ENCODE data around the gene EEF2K. TPM values are rescaled to one million over a fixed set of nuclear protein-coding genes. Genes with fewer than 3 reads are reported as not detected.
A peak's percentile ranks its signal among the peaks of the same experiment; 100 is the strongest.

The EEF2K gene
- polyA plus RNA-seq, 1 experiment, result 10.9 TPM

DNA sequence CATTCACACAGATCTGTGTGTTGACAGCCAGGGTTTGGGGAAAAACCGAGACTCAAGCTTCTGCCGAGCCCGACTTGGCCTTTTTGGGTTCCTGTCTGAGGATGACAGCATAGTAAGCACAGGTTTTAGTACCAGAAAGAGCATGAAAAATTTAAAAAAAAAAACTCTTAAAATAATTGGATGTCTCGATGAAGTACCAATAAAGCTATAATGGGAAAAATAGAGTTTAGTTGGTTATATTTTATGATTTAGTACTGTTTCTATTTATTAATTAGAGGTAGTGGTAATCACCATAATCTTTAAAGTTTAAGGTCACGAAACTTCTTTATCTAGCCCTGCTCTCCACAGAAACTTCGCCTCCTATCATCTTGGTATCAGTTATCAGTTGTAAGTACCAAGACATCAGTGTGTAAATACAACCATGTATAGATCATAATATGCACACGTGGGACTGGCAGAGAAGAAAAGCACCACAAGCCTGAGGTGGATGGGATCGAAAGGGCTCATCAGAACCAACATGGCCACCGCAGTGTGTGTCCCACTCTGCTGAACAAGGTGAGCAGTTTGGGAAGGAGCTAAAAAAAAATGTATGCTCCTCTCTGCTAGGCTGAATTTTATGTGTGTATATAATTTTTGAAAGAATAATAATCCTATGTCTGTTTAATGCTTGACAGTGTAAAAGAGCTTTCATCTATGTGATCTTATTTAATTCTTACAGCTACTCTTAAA lies 14.4 kb upstream of the EEF2K start:
- ChIA-PET POLR2A (interaction anchor here (0.6 to 0.7 kb wide), 2 partner anchors 16 to 20 kb away, joined by 3 to 15 read pairs; no protein-coding TSS in a partner anchor), CTCF (interaction anchor here (0.6 to 3.3 kb wide), 10 partner anchors 14 to 241 kb away, joined by 3 to 21 read pairs (median 4); partner anchors contain the start of genes EEF2K and POLR3E)
- H3K27me3 ChIP-seq (ENCODE audit: control insufficient read depth, insufficient read depth, low read length), result no peaks in the 10 kb centered on the region
- TF ChIP-seq, protein P1, sequence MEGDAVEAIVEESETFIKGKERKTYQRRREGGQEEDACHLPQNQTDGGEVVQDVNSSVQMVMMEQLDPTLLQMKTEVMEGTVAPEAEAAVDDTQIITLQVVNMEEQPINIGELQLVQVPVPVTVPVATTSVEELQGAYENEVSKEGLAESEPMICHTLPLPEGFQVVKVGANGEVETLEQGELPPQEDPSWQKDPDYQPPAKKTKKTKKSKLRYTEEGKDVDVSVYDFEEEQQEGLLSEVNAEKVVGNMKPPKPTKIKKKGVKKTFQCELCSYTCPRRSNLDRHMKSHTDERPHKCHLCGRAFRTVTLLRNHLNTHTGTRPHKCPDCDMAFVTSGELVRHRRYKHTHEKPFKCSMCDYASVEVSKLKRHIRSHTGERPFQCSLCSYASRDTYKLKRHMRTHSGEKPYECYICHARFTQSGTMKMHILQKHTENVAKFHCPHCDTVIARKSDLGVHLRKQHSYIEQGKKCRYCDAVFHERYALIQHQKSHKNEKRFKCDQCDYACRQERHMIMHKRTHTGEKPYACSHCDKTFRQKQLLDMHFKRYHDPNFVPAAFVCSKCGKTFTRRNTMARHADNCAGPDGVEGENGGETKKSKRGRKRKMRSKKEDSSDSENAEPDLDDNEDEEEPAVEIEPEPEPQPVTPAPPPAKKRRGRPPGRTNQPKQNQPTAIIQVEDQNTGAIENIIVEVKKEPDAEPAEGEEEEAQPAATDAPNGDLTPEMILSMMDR (IDR thresholded peaks at IDR 0.05; ENCODE audit: insufficient read depth, low read depth, low read length), result no peak
- no peaks in the 10 kb centered on the region for H3K36me3 ChIP-seq (ENCODE audit: control insufficient read depth, insufficient read depth, low read length)
- no peak for DNase-seq (ENCODE audit: low read depth)
- H3K4me3 ChIP-seq (ENCODE audit: low read depth, low read length), result peak overlapping the region; percentile 47

DNA sequence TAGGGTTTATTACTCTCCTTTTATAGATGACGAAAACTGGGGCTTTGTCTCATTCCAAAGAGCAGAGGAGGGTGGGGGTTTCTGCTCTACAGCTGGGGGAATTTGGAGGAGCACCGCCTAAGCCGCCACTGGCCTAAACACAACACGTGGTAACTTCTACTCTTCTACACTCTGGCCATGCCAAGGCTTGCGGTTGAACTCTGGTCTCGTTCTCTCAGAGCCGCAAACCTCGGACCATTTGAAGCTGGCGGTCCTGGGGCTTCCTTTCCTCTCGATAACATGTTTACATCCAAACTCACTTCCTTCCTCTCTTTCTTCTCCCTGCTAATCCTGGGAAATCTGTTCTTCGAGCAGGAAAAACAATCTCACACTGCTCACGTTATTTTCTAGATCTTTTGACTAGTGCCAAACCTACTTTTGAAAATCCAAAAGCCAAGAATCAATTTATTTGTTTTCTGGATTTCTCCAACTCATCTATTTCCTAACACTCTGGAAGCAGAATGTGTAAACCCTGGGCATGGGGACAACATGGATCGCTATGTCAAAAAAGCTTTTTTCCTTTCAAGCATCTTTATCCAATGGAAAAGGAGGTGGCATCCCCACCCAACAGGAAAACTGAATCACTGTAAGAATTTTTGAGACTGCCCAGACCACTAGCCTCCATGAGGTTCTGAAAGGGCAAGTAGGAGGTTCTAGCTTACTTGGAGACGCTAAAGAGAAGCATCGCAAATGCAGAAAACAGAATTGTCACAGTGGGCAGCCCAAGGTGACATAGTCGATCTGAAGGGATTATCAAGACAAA lies 13.6 kb upstream of the EEF2K start:
- Histone ChIP-seq H3K27me3 (ENCODE audit: control insufficient read depth, insufficient read depth, low read length) (no peaks in the 10 kb centered on the region), H3K4me3 (ENCODE audit: low read depth, low read length) (no peak overlapping the region), H3K36me3 (ENCODE audit: control insufficient read depth, insufficient read depth, low read length) (no peaks in the 10 kb centered on the region)
- peak; percentile 65 for DNase-seq (ENCODE audit: low read depth)
- ChIA-PET POLR2A (interaction anchor here (0.7 kb wide), 1 partner anchor 16 kb away, joined by 3 read pairs; no protein-coding TSS in a partner anchor), CTCF (interaction anchor here (0.8 to 3.3 kb wide), 7 partner anchors 13 to 241 kb away, joined by 3 to 21 read pairs (median 4); partner anchors contain the start of genes EEF2K and POLR3E)
- TF ChIP-seq, protein P1 (IDR thresholded peaks at IDR 0.05; ENCODE audit: insufficient read depth, low read depth, low read length), result no peak

DNA sequence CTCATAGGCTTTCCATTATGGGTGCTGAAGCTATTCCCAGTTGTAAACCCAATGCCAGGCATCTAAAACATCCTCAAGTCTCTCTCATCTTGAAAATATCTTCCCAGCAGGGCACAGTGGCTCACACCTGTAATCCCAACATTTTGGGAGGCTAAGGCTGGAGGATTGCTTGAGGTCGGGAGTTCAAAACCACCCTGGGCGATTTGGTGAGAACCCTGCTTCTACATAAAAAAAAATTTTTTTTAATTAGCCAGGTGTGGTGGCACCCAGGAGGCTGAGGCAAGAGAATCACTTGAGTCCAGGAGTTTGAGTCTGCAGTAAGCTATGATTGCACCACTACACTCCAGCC lies 13.0 kb upstream of the EEF2K start:
- TF ChIP-seq, protein P1 (IDR thresholded peaks at IDR 0.05; ENCODE audit: insufficient read depth, low read depth, low read length), result no peak
- CTCF ChIA-PET, result interaction anchor here (1.6 to 3.3 kb wide), 2 partner anchors 13 to 104 kb away, joined by 4 to 21 read pairs; partner anchors contain the start of genes EEF2K and POLR3E
- Histone ChIP-seq H3K36me3 (ENCODE audit: control insufficient read depth, insufficient read depth, low read length) (no peaks in the 10 kb centered on the region), H3K4me3 (ENCODE audit: low read depth, low read length) (no peak overlapping the region), H3K27me3 (ENCODE audit: control insufficient read depth, insufficient read depth, low read length) (no peaks in the 10 kb centered on the region)
- no peak for DNase-seq (ENCODE audit: low read depth)
- POLR2A ChIA-PET, result no interaction called here

DNA sequence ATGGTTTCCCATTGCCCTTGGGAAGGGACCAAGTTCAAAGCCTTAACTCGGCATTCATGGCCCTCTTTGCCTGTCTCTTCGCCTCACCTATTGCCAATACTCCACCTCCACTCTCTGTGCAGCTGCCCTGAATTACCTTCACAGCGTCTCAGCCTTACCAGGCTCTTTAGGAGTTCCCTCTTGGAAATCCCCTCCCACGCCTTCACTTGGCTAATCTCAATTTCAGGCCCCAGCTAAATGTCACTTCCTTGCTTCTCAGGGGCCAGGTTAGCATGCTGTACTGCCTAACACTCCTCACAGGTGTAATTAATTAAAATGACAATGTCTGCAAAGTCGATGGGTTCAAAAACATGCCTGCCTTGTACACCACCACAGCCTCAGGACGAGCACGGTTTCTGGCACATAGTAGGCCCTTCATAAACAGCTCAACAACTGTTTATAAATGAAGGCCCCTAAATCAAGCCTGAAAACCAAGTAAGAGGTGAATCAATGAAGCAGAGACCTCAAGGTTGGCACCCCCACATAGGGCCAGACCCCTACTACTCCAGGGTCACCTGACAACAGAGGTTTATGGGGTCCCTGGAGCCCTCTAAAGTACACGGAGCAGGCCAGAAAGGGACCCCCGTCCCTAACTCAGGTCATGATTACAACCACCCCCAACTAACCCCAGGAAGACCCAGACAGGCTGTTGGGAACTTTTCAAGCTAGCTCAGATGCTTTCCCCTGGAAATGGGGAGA lies 11.2 kb upstream of the EEF2K start:
- ChIA-PET CTCF (interaction anchor here (0.6 to 3.1 kb wide), 7 partner anchors 10 to 186 kb away, joined by 3 to 15 read pairs (median 3); partner anchors contain the start of gene POLR3E), POLR2A (no interaction called here)
- Histone ChIP-seq H3K4me3 (ENCODE audit: low read depth, low read length) (no peak overlapping the region), H3K27me3 (ENCODE audit: control insufficient read depth, insufficient read depth, low read length) (no peaks in the 10 kb centered on the region), H3K36me3 (ENCODE audit: control insufficient read depth, insufficient read depth, low read length) (no peaks in the 10 kb centered on the region)
- TF ChIP-seq, protein P1 (IDR thresholded peaks at IDR 0.05; ENCODE audit: insufficient read depth, low read depth, low read length), result no peak
- no peak for DNase-seq (ENCODE audit: low read depth)

Data from BJ (cell line).